A549 (cell line): ENCODE data around the gene ASPN. TPM values are rescaled to one million over a fixed set of nuclear protein-coding genes. Genes with fewer than 3 reads are reported as not detected.

Source experiments
- ATAC-seq, 2 experiments: fragments of 200-7000 bp in 1 of 2; fragments of >200 bp in 1 of 2; cut with Nextera tagmentation in 1 of 2; cut with Tn5 transposase in 1 of 2; 3 replicates each; pipeline versions ENCODE4 v1.8.0 to v1.9.1; 2018 to 2020; ENCODE audit warnings: mild to moderate bottlenecking in 1 of 2, moderate library complexity in 1 of 2
- CTCF ChIA-PET: fragments of 300-600 bp; sonication (Branson Sonifier 250); formaldehyde crosslinking; extraction: SDS; loops from one replicate; lab custom pipeline; 2021; ENCODE audit warnings: antibody characterized with exemption, inconsistent platforms; lab: Yijun Ruan, JAX
- POLR2A ChIA-PET: fragments of 350-600 bp; formaldehyde crosslinking; extraction: SDS; loops from one replicate; lab custom pipeline; 2021; ENCODE audit warnings: antibody characterized with exemption, inconsistent platforms; lab: Yijun Ruan, JAX
- DNase-seq, 2 experiments: peaks; one replicate each; pipeline versions ENCODE4 v3.0.0 to v3.0.0-alpha.2; 2011 to 2016; ENCODE audit warnings: low read depth in 1 of 2, low spot score in 1 of 2
- FAIRE-seq: peaks from 2 replicates; lab custom pipeline; 2011; peaks lifted over from hg19 to GRCh38; lab: Jason Lieb, UNC
- H3K27ac ChIP-seq, 2 experiments: fragments of >200 bp; sonication (Bioruptor Twin); formaldehyde crosslinking; 3 replicates each; pipeline ENCODE4 v1.5.1; 2016 to 2017
- H3K4me1 ChIP-seq: fragments of >200 bp; sonication (Bioruptor Twin); formaldehyde crosslinking; 3 replicates; pipeline ENCODE4 v1.6.1; 2016
- H3K4me2 ChIP-seq: fragments of >200 bp; sonication (Bioruptor Twin); formaldehyde crosslinking; 3 replicates; pipeline ENCODE4 v1.6.1; 2016
- H3K4me3 ChIP-seq: fragments of >200 bp; sonication (Bioruptor Twin); formaldehyde crosslinking; 3 replicates; pipeline ENCODE4 v1.5.1; 2016
- H3K9me3 ChIP-seq: fragments of >200 bp; sonication (Bioruptor Twin); formaldehyde crosslinking; 3 replicates; pipeline ENCODE4 v1.6.1; 2016
- ATOH8 ChIP-seq: fragments of 250-450 bp; sonication (Bioruptor Pico); IDR thresholded peaks from 2 replicates; pipeline ENCODE4 v1.5.0; 2020; ENCODE audit warnings: low read depth, mild to moderate bottlenecking, moderate library complexity
- BCL3 ChIP-seq: fragments of >200 bp; sonication (Bioruptor Twin); formaldehyde crosslinking; IDR thresholded peaks from 3 replicates; pipeline ENCODE4 v1.6.1; 2016
- CTCF ChIP-seq: fragments of >200 bp; sonication (Bioruptor Twin); formaldehyde crosslinking; IDR thresholded peaks from 3 replicates; pipeline ENCODE4 v1.5.1; 2016
- EHF ChIP-seq: fragments of 250-450 bp; sonication (Bioruptor Pico); IDR thresholded peaks from 2 replicates; pipeline ENCODE4 v1.5.0; 2020; ENCODE audit warnings: mild to moderate bottlenecking
- EHMT2 ChIP-seq: fragments of 200-600 bp; sonication (generic); IDR thresholded peaks from 2 replicates; pipeline ENCODE4 v1.6.1; 2016; ENCODE audit warnings: antibody characterized with exemption, low read depth, mild to moderate bottlenecking, moderate library complexity
- ELK1 ChIP-seq: fragments of 150-350 bp; IDR thresholded peaks from 2 replicates; pipeline ENCODE4 v1.6.1; 2014; ENCODE audit warnings: low read depth, mild to moderate bottlenecking, low read length
- EP300 ChIP-seq, 2 experiments: fragments of >200 bp; sonication (Bioruptor Twin); formaldehyde crosslinking; IDR thresholded peaks; 2 replicates in 1 of 2; 3 replicates in 1 of 2; pipeline ENCODE4 v1.6.1; 2016 to 2017
- ESRRA ChIP-seq: fragments of 150-350 bp; IDR thresholded peaks from 2 replicates; pipeline ENCODE4 v1.6.1; 2014; ENCODE audit warnings: mild to moderate bottlenecking, low read length, borderline replicate concordance
- FOSB ChIP-seq: fragments of 250-450 bp; sonication (Bioruptor Pico); IDR thresholded peaks from 2 replicates; pipeline ENCODE4 v1.5.0; 2020; ENCODE audit warnings: mild to moderate bottlenecking, moderate library complexity
- FOSL2 ChIP-seq, 2 experiments: fragments of 450-650 bp in 1 of 2; fragments of >200 bp in 1 of 2; sonication (Bioruptor Twin) in 1 of 2; formaldehyde crosslinking; IDR thresholded peaks; 2 replicates each; pipeline versions ENCODE4 v1.5.0 to v1.6.1; 2016 to 2020; ENCODE audit warnings: mild to moderate bottlenecking in 1 of 2, moderate library complexity in 1 of 2
- GATA3 ChIP-seq: IDR thresholded peaks from 2 replicates; pipeline ENCODE4 v1.6.1; 2012; ENCODE audit warnings: borderline replicate concordance
- HDAC2 ChIP-seq: fragments of 200-600 bp; sonication (generic); IDR thresholded peaks from 2 replicates; pipeline ENCODE4 v1.6.1; 2016
- HES2 ChIP-seq: fragments of >200 bp; sonication (Bioruptor Twin); formaldehyde crosslinking; IDR thresholded peaks from 2 replicates; pipeline ENCODE4 v1.6.1; 2016
- HEYL ChIP-seq: fragments of 250-450 bp; sonication (Bioruptor Pico); IDR thresholded peaks from 2 replicates; pipeline ENCODE4 v1.8.0; 2021; ENCODE audit warnings: mild to moderate bottlenecking, moderate library complexity
- HMGXB4 ChIP-seq: fragments of 250-450 bp; sonication (Bioruptor Pico); IDR thresholded peaks from 2 replicates; pipeline ENCODE4 v1.5.0; 2021; ENCODE audit warnings: mild to moderate bottlenecking, moderate library complexity, borderline replicate concordance
- JUN ChIP-seq, 2 experiments: fragments of >200 bp; sonication (Bioruptor Twin); formaldehyde crosslinking; IDR thresholded peaks; 2 replicates in 1 of 2; 3 replicates in 1 of 2; pipeline ENCODE4 v1.6.1; 2016 to 2017
- MAFK ChIP-seq: fragments of 450-650 bp; IDR thresholded peaks from 2 replicates; pipeline ENCODE4 v1.6.1; 2014; ENCODE audit not compliant: partially characterized antibody
- MAX ChIP-seq: IDR thresholded peaks from 2 replicates; pipeline ENCODE4 v1.6.1; 2012
- NPAS2 ChIP-seq: fragments of 250-450 bp; sonication (Bioruptor Pico); IDR thresholded peaks from 2 replicates; pipeline ENCODE4 v1.8.0; 2022; ENCODE audit warnings: mild to moderate bottlenecking, moderate library complexity, borderline replicate concordance
- PBX3 ChIP-seq: IDR thresholded peaks from 2 replicates; pipeline ENCODE4 v1.6.1; 2012
- POLR2AphosphoS2 ChIP-seq: conservative IDR thresholded peaks from 2 replicates; pipeline ENCODE4 v1.6.1; 2012; ENCODE audit warnings: low read length, improper control_type of control experiment, inconsistent platforms
- RFX5 ChIP-seq: fragments of 450-650 bp; IDR thresholded peaks from 2 replicates; pipeline ENCODE4 v1.7.1; 2014; ENCODE audit warnings: antibody characterized with exemption, mild to moderate bottlenecking, moderate library complexity
- TFCP2L1 ChIP-seq: fragments of 250-450 bp; sonication (Bioruptor Pico); IDR thresholded peaks from 2 replicates; pipeline ENCODE4 v1.5.0; 2021; ENCODE audit warnings: mild to moderate bottlenecking
- ZC3H11A ChIP-seq: fragments of 450-650 bp; IDR thresholded peaks from 2 replicates; pipeline ENCODE4 v1.6.1; 2014; ENCODE audit warnings: antibody characterized with exemption, mild to moderate bottlenecking
- ZNF302 ChIP-seq: fragments of 250-450 bp; sonication (Bioruptor Pico); IDR thresholded peaks from 2 replicates; pipeline ENCODE4 v1.9.0; 2021; ENCODE audit warnings: inconsistent platforms, mild to moderate bottlenecking, moderate library complexity
- ZSCAN20 ChIP-seq: fragments of 250-450 bp; sonication (Bioruptor Pico); IDR thresholded peaks from 2 replicates; pipeline ENCODE4 v1.8.0; 2022; ENCODE audit warnings: mild to moderate bottlenecking, moderate library complexity
- WGBS: methylation state at CpG from one replicate; pipeline ENCODE4 v1.1.6; 2017; ENCODE audit errors: missing lambda C conversion rate; 5-methylcytosine and 5-hydroxymethylcytosine counted together
- polyA plus RNA-seq, 4 experiments: library from polyadenylated mRNA; depleted of rRNA in 3 of 4; stranded (reverse); fragments of >200 nt; fragmentation: RNase III in 1 of 4; extraction: RNeasy Plus Mini Kit Qiagen cat#74134 plus additional on column Dnase treatment in 1 of 4; gene quantifications; 2 replicates in 3 of 4; 3 replicates in 1 of 4; pipeline ENCODE4 v1.2.3, GENCODE V29; 2011 to 2017

The ASPN gene
- polyA plus RNA-seq, 2 of the 4 experiments (the other 2 are of a cell fraction) = not detected

- DNase-seq (no peak), ATAC-seq (no peak), FAIRE-seq (no peak)
- ChIA-PET POLR2A (no interaction called here), CTCF (interaction anchor here (1.1 kb wide), 2 partner anchors 9 to 35 kb away, joined by 3 to 4 read pairs; no protein-coding TSS in a partner anchor)
- no peaks in the 10 kb centered on the region for H3K9me3 ChIP-seq
- H3K4me2 ChIP-seq = no peak overlapping the region
- 80% methylated on average over 2 of the region's 2 CpGs for WGBS
- peaks cover 9% of the 10 kb centered on the region for H3K4me1 ChIP-seq
- H3K4me3 ChIP-seq = no peak overlapping the region
- TF ChIP-seq BCL3 = no peak
- TF ChIP-seq MAX = no peak
- no peak for TF ChIP-seq HMGXB4
- no peak for TF ChIP-seq FOSB
- TF ChIP-seq ZC3H11A = no peak
- TF ChIP-seq ZSCAN20 (CRISPR knock-in tag) = no peak
- no peak for TF ChIP-seq ATOH8 (CRISPR knock-in tag)
- no peak for TF ChIP-seq ESRRA
- no peak for TF ChIP-seq EHMT2
- no peak for TF ChIP-seq CTCF
- TF ChIP-seq EP300 (IDR thresholded peaks at IDR 0.05) = no peak
- TF ChIP-seq RFX5 = no peak
- no peak for TF ChIP-seq HEYL (CRISPR knock-in tag)
- TF ChIP-seq GATA3 = no peak
- no peak for TF ChIP-seq JUN (IDR thresholded peaks at IDR 0.05)
- no peak overlapping the region for H3K27ac ChIP-seq
Measured at GRCh38 chr9:92467511-92467910, 14.8 kb downstream of the ASPN start.

- Histone ChIP-seq H3K4me2 (no peak overlapping the region), H3K9me3 (no peaks in the 10 kb centered on the region), H3K4me3 (no peak overlapping the region), H3K4me1 (peaks cover 9% of the 10 kb centered on the region), H3K27ac (no peak overlapping the region)
- FAIRE-seq = no peak
- TF ChIP-seq HDAC2 = no peak
- TF ChIP-seq PBX3 = no peak
- TF ChIP-seq ZNF302 (CRISPR knock-in tag) = no peak
- no peak for TF ChIP-seq ATOH8 (CRISPR knock-in tag)
- TF ChIP-seq ELK1 = no peak
- no peak for TF ChIP-seq FOSL2 (IDR thresholded peaks at IDR 0.05)
- TF ChIP-seq FOSL2 (CRISPR knock-in tag; IDR thresholded peaks at IDR 0.05) = no peak
- TF ChIP-seq NPAS2 = no peak
- no peak for TF ChIP-seq HES2
- TF ChIP-seq MAFK = no peak
- TF ChIP-seq RFX5 = no peak
- no peak for TF ChIP-seq EHF (CRISPR knock-in tag)
- TF ChIP-seq ZSCAN20 (CRISPR knock-in tag) = no peak
- TF ChIP-seq FOSB = no peak
- no peak for TF ChIP-seq POLR2AphosphoS2
- no peak for TF ChIP-seq TFCP2L1 (CRISPR knock-in tag)
- DNase-seq = no peak
- ChIA-PET POLR2A (no interaction called here), CTCF (interaction anchor here (1.1 kb wide), 1 partner anchor 8 kb away, joined by 3 read pairs; no protein-coding TSS in a partner anchor)
- ATAC-seq = no peak
- WGBS = 94% methylated on average over 1 of the region's 1 CpG
Measured at GRCh38 chr9:92467041-92467440, 15.3 kb downstream of the ASPN start.
